ENCODE results near the gene TMSB4Y.

Gene TMSB4Y

DNA sequence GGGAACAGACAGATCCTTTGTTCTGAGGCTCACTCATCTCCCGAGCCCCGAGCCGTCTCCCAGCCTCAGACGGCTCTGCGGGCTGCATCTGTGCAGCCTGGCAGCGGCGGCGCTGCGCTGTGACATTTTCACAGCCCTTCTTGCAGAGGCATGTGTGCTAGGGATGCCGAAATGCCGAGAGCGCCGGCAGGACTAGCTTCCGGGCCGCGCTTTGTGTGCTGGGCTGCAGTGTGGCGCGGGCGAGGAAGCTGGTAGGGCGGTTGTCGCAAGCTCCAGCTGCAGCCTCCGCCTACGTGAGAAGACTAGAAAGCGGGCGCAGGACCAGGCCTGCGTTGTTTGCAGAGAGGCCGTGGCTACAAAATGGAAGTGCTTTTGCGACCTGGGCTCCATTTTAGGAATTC is at the start of gene TMSB4Y:
TMSB4Y (plus strand) TSS at position 332 of the 401 bp plus-strand sequence.
- Histone ChIP-seq H3K9ac (ENCODE audit: low read depth, low read length) (no peak within 1 kb of the TSS), H3K36me3 (ENCODE audit: insufficient read depth, low read length) (no peaks in the 10 kb centered on the region), H3K9me3 (ENCODE audit: control insufficient read depth, insufficient read depth, low read length) (no peaks in the 10 kb centered on the region), H3K4me1 (ENCODE audit: insufficient read depth, low read length) (no peaks in the 10 kb centered on the region)

DNA sequence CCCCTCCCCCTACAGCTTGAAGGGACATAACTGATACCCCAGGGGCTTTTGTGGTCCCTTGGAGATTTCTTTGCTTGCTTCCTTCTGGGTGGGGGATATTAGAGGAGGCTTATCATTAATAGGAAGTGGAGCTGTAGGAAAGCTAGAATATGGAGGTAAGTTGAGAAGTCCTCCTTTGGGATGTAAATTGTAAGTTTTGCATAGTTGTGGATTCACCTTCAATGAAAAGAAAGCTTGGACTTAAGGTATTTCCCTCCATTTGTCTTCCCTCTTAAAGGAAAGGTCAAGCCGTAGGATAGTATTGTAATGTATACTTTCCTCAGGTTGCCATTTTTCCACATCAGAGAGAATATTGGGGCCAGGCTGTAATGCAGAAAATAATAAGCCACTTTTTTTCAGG is 39.5 kb upstream of the TMSB4Y start:
- no peaks in the 10 kb centered on the region for H3K36me3 ChIP-seq (ENCODE audit: insufficient read depth, low read length)
- H3K9me3 ChIP-seq (ENCODE audit: control insufficient read depth, insufficient read depth, low read length): no peaks in the 10 kb centered on the region
- H3K4me1 ChIP-seq (ENCODE audit: insufficient read depth, low read length): no peaks in the 10 kb centered on the region
- H3K9ac ChIP-seq (ENCODE audit: low read depth, low read length): no peak overlapping the region

DNA sequence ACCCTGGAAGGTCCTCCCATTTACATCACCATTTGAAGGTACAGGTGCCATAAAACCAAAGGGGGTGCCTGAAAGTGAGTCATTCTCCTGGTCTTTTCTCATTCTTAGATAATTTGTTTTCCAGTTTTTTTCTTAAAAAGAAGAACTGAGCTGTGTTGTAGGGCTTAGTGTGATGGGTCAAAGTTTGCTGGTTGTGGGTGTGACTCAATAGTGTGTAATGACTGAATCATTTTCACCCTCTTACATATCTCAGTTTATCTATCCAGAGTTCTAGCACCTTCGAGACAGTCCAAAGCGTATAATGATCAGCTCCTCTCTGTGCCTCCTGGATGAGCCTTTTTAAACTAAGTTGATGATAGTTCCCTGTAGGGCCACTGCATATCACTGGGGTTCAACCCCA is 32.6 kb upstream of the TMSB4Y start:
- H3K9ac ChIP-seq (ENCODE audit: low read depth, low read length): no peak overlapping the region
- no peaks in the 10 kb centered on the region for H3K9me3 ChIP-seq (ENCODE audit: control insufficient read depth, insufficient read depth, low read length)
- no peaks in the 10 kb centered on the region for H3K36me3 ChIP-seq (ENCODE audit: insufficient read depth, low read length)
- H3K4me1 ChIP-seq (ENCODE audit: insufficient read depth, low read length): no peaks in the 10 kb centered on the region

DNA sequence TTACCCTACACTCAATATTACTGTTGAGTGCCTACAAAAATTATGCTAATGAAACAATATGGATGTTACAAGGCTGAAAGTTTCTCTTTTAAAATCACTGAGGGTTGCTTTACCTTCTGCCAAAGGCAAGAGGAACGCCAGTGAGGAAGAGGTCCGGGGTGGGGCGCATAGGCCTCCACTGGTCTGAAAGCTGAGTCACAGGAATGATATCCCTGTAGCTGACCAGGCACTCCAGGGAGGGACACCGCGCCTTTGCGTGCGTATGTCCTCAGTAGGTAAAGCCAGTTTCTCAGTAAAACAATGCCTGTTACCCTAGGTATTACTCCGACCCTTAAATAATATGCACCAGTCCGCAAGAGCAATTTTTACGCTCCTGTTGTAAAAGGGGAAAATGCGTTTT is 1.4 kb upstream of the TMSB4Y start:
- H3K9me3 ChIP-seq (ENCODE audit: control insufficient read depth, insufficient read depth, low read length): no peaks in the 10 kb centered on the region
- H3K36me3 ChIP-seq (ENCODE audit: insufficient read depth, low read length): no peaks in the 10 kb centered on the region
- H3K4me1 ChIP-seq (ENCODE audit: insufficient read depth, low read length): no peaks in the 10 kb centered on the region
- no peak overlapping the region for H3K9ac ChIP-seq (ENCODE audit: low read depth, low read length)

DNA sequence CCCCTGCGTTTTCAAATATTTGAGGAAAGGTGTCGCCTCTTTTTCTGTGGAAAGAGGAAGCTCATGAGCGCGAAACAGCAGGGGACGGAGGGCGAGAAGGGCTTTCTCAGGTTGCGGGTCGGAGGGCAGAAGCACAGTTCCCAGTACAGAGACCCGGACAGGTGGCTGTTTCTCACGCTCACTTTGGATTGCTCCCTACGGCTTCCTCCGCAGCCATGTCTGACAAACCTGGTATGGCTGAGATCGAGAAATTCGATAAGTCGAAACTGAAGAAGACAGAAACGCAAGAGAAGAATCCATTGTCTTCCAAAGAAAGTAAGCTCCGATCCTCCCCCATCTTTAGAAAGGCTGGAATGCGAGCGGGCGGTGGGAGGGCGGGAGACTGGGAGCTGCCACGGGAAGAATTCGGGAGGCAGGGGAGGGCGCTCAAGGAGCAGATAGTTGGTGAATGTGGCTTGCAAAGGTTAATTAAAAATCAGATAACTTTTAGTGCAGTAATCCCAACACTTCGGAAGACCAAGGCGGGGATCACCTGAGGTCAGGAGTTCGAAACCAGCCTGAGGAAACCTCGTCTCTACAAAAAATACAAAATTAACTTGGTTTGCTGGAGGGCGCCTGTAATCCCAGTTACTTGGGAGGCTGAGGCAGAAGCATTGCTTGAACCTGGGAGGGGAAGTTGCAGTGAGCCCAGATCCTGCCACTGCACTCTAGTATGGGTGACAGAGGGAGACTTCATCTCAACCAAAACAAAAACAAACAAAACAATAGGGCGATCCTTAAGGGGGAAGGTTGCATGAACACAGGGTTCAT is 627 bp downstream of the TMSB4Y start:
- no peaks in the 10 kb centered on the region for H3K36me3 ChIP-seq (ENCODE audit: insufficient read depth, low read length)
- H3K9me3 ChIP-seq (ENCODE audit: control insufficient read depth, insufficient read depth, low read length): no peaks in the 10 kb centered on the region
- H3K9ac ChIP-seq (ENCODE audit: low read depth, low read length): no peak overlapping the region
- no peaks in the 10 kb centered on the region for H3K4me1 ChIP-seq (ENCODE audit: insufficient read depth, low read length)

DNA sequence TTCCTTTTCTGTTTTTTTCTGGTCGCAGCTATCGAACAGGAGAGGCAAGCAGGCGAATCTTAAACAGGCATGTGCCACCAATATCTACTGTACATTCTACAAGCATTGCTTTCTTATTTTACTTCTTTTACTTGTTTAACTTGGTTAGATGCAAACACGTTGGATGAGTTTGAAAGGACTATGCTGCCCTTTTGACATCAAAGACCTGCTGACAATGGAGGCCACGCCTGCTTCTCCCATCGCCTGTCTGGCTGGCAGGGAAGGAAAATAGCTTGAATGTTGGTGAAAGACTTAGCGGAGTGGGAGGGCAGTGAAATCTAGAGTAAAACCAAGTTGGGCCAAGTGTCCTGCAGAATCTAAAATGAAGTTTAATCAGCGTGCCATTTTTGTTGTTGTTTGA is 1.5 kb downstream of the TMSB4Y start:
- Histone ChIP-seq H3K9ac (ENCODE audit: low read depth, low read length) (no peak overlapping the region), H3K36me3 (ENCODE audit: insufficient read depth, low read length) (no peaks in the 10 kb centered on the region), H3K9me3 (ENCODE audit: control insufficient read depth, insufficient read depth, low read length) (no peaks in the 10 kb centered on the region), H3K4me1 (ENCODE audit: insufficient read depth, low read length) (no peaks in the 10 kb centered on the region)

DNA sequence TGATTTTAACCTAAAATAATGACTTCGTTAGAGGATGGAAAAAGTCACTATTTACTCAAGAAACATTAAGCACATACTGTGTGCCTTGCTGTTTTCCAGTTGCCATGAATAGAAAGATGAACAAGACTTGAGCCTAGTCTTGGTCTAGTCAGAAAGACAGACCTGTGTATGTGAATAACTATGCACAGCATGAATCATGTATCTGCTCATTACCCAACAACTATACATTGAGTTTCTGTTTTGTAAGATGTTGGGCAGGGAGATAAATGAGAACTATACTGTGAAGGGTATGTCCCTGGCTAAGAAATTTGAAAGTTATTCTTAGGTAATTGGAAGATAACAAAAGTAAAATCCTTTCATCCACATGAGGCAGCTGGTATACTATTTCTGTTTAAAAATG is 4.3 kb downstream of the TMSB4Y start:
- no peak overlapping the region for H3K9ac ChIP-seq (ENCODE audit: low read depth, low read length)
- no peaks in the 10 kb centered on the region for H3K36me3 ChIP-seq (ENCODE audit: insufficient read depth, low read length)
- no peaks in the 10 kb centered on the region for H3K4me1 ChIP-seq (ENCODE audit: insufficient read depth, low read length)
- H3K9me3 ChIP-seq (ENCODE audit: control insufficient read depth, insufficient read depth, low read length): no peaks in the 10 kb centered on the region

DNA sequence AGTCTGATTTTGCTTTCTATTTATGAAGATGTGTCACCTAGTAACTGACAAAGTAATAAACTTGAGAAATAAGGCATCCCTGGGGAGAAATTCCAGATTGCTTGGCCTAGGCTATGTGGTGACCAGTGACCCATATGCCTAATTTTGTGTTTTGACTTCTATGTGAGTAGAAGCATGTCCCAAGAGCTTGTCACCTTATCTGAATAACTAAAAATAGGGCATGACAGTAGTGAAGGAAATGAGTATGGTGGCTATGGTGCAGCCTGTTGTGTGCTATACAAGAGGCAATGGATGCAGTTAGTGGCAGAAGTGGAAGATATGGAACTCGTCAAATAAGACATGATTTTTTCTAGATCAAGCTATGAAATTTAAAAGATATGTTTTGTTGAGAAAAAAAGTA is 15.3 kb downstream of the TMSB4Y start:
- no peak overlapping the region for H3K9ac ChIP-seq (ENCODE audit: low read depth, low read length)
- no peaks in the 10 kb centered on the region for H3K9me3 ChIP-seq (ENCODE audit: control insufficient read depth, insufficient read depth, low read length)
- H3K4me1 ChIP-seq (ENCODE audit: insufficient read depth, low read length): no peaks in the 10 kb centered on the region
- no peaks in the 10 kb centered on the region for H3K36me3 ChIP-seq (ENCODE audit: insufficient read depth, low read length)

DNA sequence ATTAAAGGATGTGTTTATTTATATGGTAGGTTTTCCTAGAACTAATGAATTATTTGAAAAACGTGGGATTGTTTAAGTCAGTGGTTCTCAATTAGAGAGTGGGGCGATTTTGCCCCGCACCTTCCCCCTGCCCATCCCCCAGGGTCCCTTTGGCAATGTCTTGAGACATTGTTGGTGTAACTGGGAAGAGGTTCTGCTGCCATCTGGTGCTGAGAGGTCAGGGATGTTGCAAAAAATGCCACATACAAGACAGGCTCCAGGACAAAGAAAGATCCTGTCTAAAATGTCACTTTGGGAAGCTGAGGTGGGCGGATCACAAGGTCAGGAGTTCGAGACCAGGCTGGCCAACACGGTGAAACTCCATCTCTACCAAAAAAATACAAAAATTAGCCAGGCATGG is 25.8 kb downstream of the TMSB4Y start:
- Histone ChIP-seq H3K4me1 (ENCODE audit: insufficient read depth, low read length) (no peaks in the 10 kb centered on the region), H3K9me3 (ENCODE audit: control insufficient read depth, insufficient read depth, low read length) (no peaks in the 10 kb centered on the region), H3K9ac (ENCODE audit: low read depth, low read length) (no peak overlapping the region), H3K36me3 (ENCODE audit: insufficient read depth, low read length) (no peaks in the 10 kb centered on the region)

DNA sequence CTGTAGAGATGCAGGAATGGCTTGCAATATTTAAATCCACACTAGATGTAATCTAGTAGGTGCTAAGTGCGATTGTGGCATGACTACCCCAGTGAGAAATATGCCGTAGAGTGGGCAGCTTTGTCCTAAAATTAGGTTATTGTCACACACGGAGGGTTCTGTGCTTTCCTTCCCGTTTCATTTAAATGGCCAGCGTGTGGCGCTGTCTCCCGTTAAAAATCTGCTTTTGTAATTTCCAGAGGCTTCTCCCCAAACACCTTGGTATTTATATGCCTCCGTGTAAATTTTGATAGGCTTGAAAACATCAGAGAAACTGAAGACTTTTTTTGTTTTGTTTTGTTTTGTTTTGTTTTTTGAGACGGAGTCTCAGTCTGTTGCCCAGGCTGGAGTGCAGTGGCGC is 34.9 kb downstream of the TMSB4Y start:
- Histone ChIP-seq H3K9ac (ENCODE audit: low read depth, low read length) (no peak overlapping the region), H3K9me3 (ENCODE audit: control insufficient read depth, insufficient read depth, low read length) (no peaks in the 10 kb centered on the region), H3K4me1 (ENCODE audit: insufficient read depth, low read length) (no peaks in the 10 kb centered on the region), H3K36me3 (ENCODE audit: insufficient read depth, low read length) (no peaks in the 10 kb centered on the region)

DNA sequence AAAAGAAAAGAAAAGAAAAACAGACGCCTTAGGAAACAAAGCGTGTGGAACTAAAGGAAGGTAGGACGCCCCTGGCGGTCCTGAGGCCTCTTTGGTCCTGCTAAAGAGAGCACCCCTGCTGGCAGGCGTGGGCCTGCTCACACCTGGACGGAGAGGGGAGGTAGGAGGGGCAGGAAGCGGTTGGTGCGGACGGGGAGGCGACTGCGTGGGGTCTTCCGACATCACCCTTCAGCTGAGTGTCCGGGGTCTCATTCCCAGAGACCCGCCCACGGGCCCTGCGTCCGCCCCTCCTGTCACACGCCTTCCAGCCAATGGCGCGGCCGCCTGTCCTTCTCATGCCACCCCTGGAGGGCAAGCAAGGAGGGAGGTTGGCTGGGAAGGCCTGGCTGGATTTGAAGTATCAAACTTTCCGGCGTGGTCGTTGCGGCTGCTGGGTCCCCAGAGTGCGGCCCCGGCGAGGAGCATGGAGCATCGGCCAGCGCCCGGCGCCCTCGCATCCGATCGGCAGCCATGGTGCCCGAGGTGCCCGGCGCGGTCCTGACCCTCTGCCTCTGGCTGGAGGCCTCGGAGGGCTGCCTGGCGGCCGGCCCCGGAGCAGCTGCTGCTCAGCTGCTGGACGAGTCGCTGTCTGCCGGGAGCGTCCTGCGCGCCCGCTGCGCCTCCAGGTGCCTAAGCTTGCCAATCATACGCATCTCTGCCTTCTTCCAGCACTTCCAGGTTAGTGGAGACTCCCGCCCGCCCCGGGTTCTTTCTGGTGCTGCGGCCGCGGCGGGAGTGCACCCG is 47.8 kb downstream of the TMSB4Y start:
- Histone ChIP-seq H3K36me3 (ENCODE audit: insufficient read depth, low read length) (no peaks in the 10 kb centered on the region), H3K9me3 (ENCODE audit: control insufficient read depth, insufficient read depth, low read length) (no peaks in the 10 kb centered on the region), H3K4me1 (ENCODE audit: insufficient read depth, low read length) (no peaks in the 10 kb centered on the region), H3K9ac (ENCODE audit: low read depth, low read length) (no peak overlapping the region)

DNA sequence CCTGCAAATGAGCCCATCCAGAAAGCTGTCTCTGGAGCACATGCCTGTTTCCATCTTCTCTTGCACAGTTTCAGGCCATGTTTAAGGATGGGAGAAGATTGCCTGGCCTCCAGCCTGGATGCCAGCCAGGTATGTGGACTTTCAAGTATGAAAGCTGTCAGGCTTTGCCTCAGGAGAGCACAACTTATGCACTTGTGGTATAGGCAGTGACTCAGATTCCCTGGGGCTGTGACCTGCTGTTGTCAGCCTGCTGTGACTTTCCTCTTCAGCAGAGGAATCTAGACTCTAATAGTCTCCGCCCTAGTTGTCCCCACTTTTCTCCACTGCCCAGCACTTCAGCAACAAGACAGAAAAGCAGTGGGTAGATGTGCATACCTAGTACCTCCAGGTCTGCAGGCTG is 51.0 kb downstream of the TMSB4Y start:
- Histone ChIP-seq H3K9ac (ENCODE audit: low read depth, low read length) (no peak overlapping the region), H3K4me1 (ENCODE audit: insufficient read depth, low read length) (no peaks in the 10 kb centered on the region), H3K9me3 (ENCODE audit: control insufficient read depth, insufficient read depth, low read length) (no peaks in the 10 kb centered on the region), H3K36me3 (ENCODE audit: insufficient read depth, low read length) (no peaks in the 10 kb centered on the region)
